Prostate gland (tissue), 2 donors: ENCODE measurements around the gene GAB2. TPM values are rescaled to one million over a fixed set of nuclear protein-coding genes. Genes with fewer than 3 reads are reported as not detected.
A peak's percentile ranks its signal among the peaks of the same experiment; 100 is the strongest.

Experiments
- DNase-seq: peaks from one replicate; pipeline ENCODE4 v3.0.0-alpha.2; 2019; ENCODE audit warnings: low spot score
- H3K27ac ChIP-seq, 2 donors: fragments of 200-600 bp; sonication (generic); 2 replicates each; pipeline ENCODE4 v1.5.1; 2017 to 2019
- H3K27me3 ChIP-seq: fragments of 200-600 bp; sonication (generic); replicated peaks from 2 replicates; pipeline ENCODE4 v1.5.1; 2019; ENCODE audit not compliant: insufficient read depth
- H3K36me3 ChIP-seq, 2 donors: fragments of 200-600 bp; sonication (generic); 1 replicate in 1 of 2; 2 replicates in 1 of 2; pipeline versions ENCODE4 v1.5.1 to v1.8.1; 2017 to 2019
- H3K4me1 ChIP-seq: fragments of 200-600 bp; sonication (generic); replicated peaks from 2 replicates; pipeline ENCODE4 v1.5.1; 2019
- H3K4me3 ChIP-seq, 2 donors: fragments of 200-600 bp; sonication (generic); 2 replicates each; pipeline ENCODE4 v1.5.1; 2017 to 2019
- H3K9me3 ChIP-seq: fragments of 200-600 bp; sonication (generic); 2 replicates; pipeline ENCODE4 v1.5.1; 2017
- POLR2A ChIP-seq: fragments of 450-650 bp; IDR thresholded peaks from one replicate; pipeline ENCODE4 v1.6.1; 2016; ENCODE audit warnings: antibody characterized with exemption, mild to moderate bottlenecking
- POLR2AphosphoS5 ChIP-seq: sonication (generic); formaldehyde crosslinking; IDR thresholded peaks from one replicate; pipeline ENCODE4 v1.6.1; 2017; ENCODE audit warnings: antibody characterized with exemption
- WGBS: methylation state at CpG from one replicate; pipeline ENCODE4 v1.1.5; 2018; 5-methylcytosine and 5-hydroxymethylcytosine counted together
- intact Hi-C: fragments of 100-400 bp; cut with DNase I; formaldehyde crosslinking; loops from one replicate; pipeline ENCODE4 v1.14.2; 2022
- total RNA-seq, 2 donors: library from RNA; depleted of rRNA; stranded (reverse); fragments of >200 nt; gene quantifications; one replicate each; pipeline ENCODE4 v1.1.0, GENCODE V29; 2016
- TF ChIP-seq, protein P1 (sequence below), 4 experiments: fragments of 200-600 bp in 2 of 4; fragments of 450-650 bp in 2 of 4; sonication (generic) in 2 of 4; IDR thresholded peaks; 1 replicate in 3 of 4; 2 replicates in 1 of 4; pipeline ENCODE4 v1.5.1; 2016 to 2019; ENCODE audit warnings: antibody characterized with exemption in 4 of 4, mild to moderate bottlenecking in 2 of 4, moderate library complexity in 2 of 4

Gene GAB2
- total RNA-seq, 2 donors from 2014 or later: 7.4 to 12.8 TPM

DNA sequence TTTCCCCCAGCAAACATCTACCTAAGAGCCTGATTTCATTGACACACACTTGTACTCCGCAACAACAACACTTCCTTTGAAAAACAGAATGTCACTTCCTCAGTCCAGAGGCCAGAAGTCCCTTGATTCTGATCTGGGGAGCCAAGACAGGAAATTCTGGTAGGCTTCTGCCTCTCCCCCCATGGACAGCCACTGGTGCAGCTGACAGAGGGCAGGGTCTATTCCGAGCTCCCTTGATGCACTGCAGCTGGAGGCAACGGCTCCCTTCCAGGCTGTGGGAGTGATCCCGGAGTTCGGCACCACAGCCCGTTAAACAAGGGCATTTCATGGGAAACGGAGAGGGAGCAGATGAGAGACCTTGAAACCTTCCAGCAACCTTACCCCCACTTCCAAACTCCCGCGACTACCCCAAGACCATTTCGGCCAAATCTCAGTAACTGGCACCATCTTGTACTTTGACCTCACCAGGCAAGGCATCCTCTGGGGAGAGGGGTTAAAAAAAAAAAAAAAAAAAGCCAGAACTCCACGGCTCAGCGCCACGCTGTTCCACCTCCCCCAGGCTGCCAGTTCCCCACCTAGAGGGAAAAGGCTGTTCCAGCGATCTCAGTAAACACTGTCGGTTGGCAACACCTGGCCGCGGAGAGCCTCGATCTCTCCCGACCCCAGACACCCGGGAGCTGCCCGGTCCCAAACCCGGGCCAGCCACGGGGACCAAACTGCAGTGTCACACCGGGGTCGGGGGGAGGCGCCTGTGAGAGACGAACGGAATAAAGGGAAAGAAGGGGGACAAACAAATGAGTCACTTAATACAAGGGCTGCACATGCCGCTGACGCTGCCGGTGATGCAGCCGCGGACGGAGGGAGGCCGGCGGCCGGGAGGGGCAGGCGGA is 1.1 kb downstream of the GAB2 start:
- TF ChIP-seq POLR2AphosphoS5: peak; percentile 64
- TF ChIP-seq, protein P1, sequence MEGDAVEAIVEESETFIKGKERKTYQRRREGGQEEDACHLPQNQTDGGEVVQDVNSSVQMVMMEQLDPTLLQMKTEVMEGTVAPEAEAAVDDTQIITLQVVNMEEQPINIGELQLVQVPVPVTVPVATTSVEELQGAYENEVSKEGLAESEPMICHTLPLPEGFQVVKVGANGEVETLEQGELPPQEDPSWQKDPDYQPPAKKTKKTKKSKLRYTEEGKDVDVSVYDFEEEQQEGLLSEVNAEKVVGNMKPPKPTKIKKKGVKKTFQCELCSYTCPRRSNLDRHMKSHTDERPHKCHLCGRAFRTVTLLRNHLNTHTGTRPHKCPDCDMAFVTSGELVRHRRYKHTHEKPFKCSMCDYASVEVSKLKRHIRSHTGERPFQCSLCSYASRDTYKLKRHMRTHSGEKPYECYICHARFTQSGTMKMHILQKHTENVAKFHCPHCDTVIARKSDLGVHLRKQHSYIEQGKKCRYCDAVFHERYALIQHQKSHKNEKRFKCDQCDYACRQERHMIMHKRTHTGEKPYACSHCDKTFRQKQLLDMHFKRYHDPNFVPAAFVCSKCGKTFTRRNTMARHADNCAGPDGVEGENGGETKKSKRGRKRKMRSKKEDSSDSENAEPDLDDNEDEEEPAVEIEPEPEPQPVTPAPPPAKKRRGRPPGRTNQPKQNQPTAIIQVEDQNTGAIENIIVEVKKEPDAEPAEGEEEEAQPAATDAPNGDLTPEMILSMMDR (IDR thresholded peaks at IDR 0.05): peak in 2 of 4 experiments; percentile 39 to 54
- peak; percentile 64 for TF ChIP-seq POLR2A
- DNase-seq: peak; percentile 50
- Histone ChIP-seq H3K27ac (peak overlapping the region; percentile 85 to 87), H3K27me3 (no peaks in the 10 kb centered on the region), H3K9me3 (no peaks in the 10 kb centered on the region), H3K4me1 (no peaks in the 10 kb centered on the region), H3K4me3 (peak overlapping the region; percentile 56 to 77), H3K36me3 (no peaks in the 10 kb centered on the region)
- intact Hi-C loops: loop anchor here (5.0 to 10.0 kb wide), 2 partner anchors 102 to 146 kb away; no protein-coding TSS in a partner anchor
- WGBS: 2% methylated on average over 38 of the region's 38 CpGs

DNA sequence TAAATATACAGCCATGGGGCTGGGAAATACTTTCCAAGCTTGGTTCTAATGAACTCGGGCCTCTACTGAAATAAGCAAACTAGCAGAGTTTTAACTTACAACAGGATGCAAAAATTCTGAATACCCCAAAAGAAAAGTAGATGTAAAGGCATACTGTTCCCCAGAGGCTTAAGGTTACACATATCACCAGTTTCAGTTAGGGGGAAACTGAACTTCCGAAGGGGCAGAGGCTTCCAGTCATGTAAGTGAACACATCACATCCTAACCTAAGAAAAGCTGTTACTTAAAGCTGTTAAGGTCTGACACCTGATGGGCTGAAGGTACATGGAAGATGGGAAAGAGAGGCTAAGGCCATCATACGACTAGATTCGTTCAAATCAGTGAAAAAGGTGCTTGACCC is 2.3 kb downstream of the GAB2 start:
- H3K9me3 ChIP-seq: no peaks in the 10 kb centered on the region
- H3K27ac ChIP-seq: no peak overlapping the region

DNA sequence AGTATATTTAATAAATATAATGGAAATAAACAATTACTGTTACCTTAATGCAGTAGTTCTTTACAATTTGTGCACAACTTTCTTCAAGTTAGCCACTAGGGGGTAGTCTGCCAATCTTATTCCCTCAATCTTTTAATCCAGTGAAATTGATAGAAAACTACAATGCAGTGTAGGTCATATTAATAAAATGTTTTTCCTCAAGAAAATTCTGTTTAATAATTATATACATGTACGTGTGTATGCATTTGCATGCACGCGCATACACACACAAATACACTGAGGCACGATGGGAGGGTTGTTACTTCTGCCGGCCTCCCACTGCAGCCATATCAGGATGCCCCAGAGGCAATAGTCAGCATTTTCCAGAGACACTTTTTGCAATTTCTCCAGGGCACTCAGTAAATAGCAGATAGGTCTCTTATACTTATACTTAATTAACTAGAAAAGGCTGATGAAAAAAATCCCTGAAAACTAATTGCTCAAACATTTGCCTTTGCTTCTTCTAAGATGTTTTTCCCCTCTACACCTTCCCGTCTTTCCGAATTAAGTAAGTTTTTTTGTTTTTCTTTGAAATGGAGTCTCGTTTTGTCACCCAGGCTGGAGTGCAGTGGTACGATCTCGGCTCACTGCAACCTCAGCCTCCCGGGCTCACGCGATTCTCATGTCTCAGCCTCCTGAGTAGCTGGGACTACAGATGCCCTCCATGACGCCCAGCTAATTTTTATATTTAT is 3.1 kb downstream of the GAB2 start:
- Histone ChIP-seq H3K27ac (no peak overlapping the region), H3K9me3 (no peaks in the 10 kb centered on the region), H3K4me1 (no peaks in the 10 kb centered on the region), H3K36me3 (no peaks in the 10 kb centered on the region), H3K4me3 (no peak overlapping the region), H3K27me3 (no peaks in the 10 kb centered on the region)
- 89% methylated on average over 14 of the region's 14 CpGs for WGBS
- DNase-seq: no peak
- TF ChIP-seq POLR2A: no peak
- TF ChIP-seq POLR2AphosphoS5: no peak
- TF ChIP-seq, protein P1 (IDR thresholded peaks at IDR 0.05): peak; percentile 12 to 60 (median 48)
- intact Hi-C loops: loop anchor here (5.0 to 10.0 kb wide), 2 partner anchors 100 to 148 kb away; no protein-coding TSS in a partner anchor

More for the DNA sequence above, 2.3 kb downstream of the GAB2 start:
- no peaks in the 10 kb centered on the region for H3K36me3 ChIP-seq
- TF ChIP-seq POLR2AphosphoS5 (no peak), POLR2A (no peak)
- TF ChIP-seq, protein P1 (IDR thresholded peaks at IDR 0.05): no peak
- H3K27me3 ChIP-seq: no peaks in the 10 kb centered on the region
- WGBS: 75% methylated on average over 4 of the region's 4 CpGs
- intact Hi-C loops: loop anchor here (5.0 to 10.0 kb wide), 2 partner anchors 101 to 147 kb away; no protein-coding TSS in a partner anchor
- H3K4me3 ChIP-seq: no peak overlapping the region
- DNase-seq: no peak
- H3K4me1 ChIP-seq: no peaks in the 10 kb centered on the region

DNA sequence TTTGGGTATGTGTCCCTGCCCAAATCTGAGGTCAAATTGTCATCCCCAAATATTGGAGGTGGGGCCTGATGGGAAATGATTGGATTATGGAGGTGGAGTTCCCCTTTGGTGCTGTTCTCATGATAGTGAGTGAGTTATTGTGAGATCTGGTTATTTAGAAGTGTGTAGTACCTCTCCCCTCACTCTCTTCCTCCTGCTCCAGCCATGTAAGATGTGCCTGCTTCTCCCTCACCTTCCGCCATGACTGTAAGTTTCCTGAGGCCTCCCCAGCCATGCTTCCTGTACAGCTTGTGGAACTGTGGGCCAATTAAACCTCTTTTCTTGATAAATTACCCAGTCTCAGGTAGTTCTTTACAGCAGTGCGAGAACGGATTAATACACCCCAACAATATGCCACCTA is 9.0 kb downstream of the GAB2 start:
- DNase-seq: no peak
- Histone ChIP-seq H3K27ac (no peak overlapping the region), H3K36me3 (no peaks in the 10 kb centered on the region), H3K4me1 (no peaks in the 10 kb centered on the region), H3K27me3 (no peaks in the 10 kb centered on the region), H3K4me3 (no peak overlapping the region), H3K9me3 (no peaks in the 10 kb centered on the region)
- intact Hi-C loops: no loop called here
- TF ChIP-seq POLR2AphosphoS5 (no peak), POLR2A (no peak)
- TF ChIP-seq, protein P1 (IDR thresholded peaks at IDR 0.05): no peak
- 96% methylated on average over 3 of the region's 3 CpGs for WGBS
